ENCODE results near the gene LHFPL2. TPM values are rescaled to one million over a fixed set of nuclear protein-coding genes. Genes with fewer than 3 reads are reported as not detected.

The LHFPL2 gene
- total RNA-seq, 1 experiment from 2014 or later: 17.9 TPM

GRCh38 chr5:78632467-78632866 lies 16.1 kb downstream of the LHFPL2 start:
- ATAC-seq: no peak
- CTCF ChIA-PET: no interaction called here
- H3K36me3 ChIP-seq (ENCODE audit: control insufficient read depth in 1 of 2, insufficient read depth in 2 of 2, low read length in 2 of 2): peaks cover 2 to 14% of the 10 kb centered on the region in 2 experiments; a peak in 2 of 4 replicates
- H3K79me2 ChIP-seq (ENCODE audit: insufficient read depth, low read length): peaks cover 31% of the 10 kb centered on the region
- TF ChIP-seq EZH2phosphoT487 (IDR thresholded peaks at IDR 0.05; ENCODE audit: borderline replicate concordance): no peak
- H4K20me1 ChIP-seq (ENCODE audit: insufficient read depth): no peaks in the 10 kb centered on the region
- intact Hi-C loops (cut with micrococcal nuclease): loop anchor here (5.0 kb wide), 1 partner anchor 165 kb away; no protein-coding TSS in a partner anchor
- no TSS peak for BruUV-seq (replicated peaks)
- POLR2A ChIA-PET: no interaction called here
- H3K4me2 ChIP-seq (ENCODE audit: low read length): no peak overlapping the region
- H3K9ac ChIP-seq (ENCODE audit: low read length): no peak overlapping the region
- RAD21 ChIA-PET (ENCODE audit: low non-redundant PET in 1 of 2, low total read pairs in 2 of 2, uncharacterized antibody in 2 of 2, unreplicated experiment in 2 of 2): no interaction called here
- no peaks in the 10 kb centered on the region for H3K9me3 ChIP-seq (ENCODE audit: control insufficient read depth in 1 of 2, insufficient read depth in 1 of 2, low read depth in 1 of 2, low read length in 2 of 2)
- DNase-seq (ENCODE audit: low read depth, low spot score): no peak
- H3K27ac ChIP-seq (ENCODE audit: low read depth, low read length): no peak overlapping the region
- peaks cover 0 to 4% of the 10 kb centered on the region in 2 experiments; a peak in 1 of 4 replicates for H3K4me1 ChIP-seq (ENCODE audit: control insufficient read depth in 1 of 2, insufficient read depth in 2 of 2, low read length in 2 of 2)
- no peaks in the 10 kb centered on the region for H3K27me3 ChIP-seq (ENCODE audit: insufficient read depth, low read length)
- H2AFZ ChIP-seq (ENCODE audit: low read depth, low read length, poor library complexity, severe bottlenecking): no peak overlapping the region
- H3K4me3 ChIP-seq (replicated peaks in 1 of 2; ENCODE audit: low read depth in 1 of 2, low read length in 2 of 2): no peak overlapping the region
- no peaks in the 10 kb centered on the region for H3K9me2 ChIP-seq (ENCODE audit: insufficient read depth)

DNA sequence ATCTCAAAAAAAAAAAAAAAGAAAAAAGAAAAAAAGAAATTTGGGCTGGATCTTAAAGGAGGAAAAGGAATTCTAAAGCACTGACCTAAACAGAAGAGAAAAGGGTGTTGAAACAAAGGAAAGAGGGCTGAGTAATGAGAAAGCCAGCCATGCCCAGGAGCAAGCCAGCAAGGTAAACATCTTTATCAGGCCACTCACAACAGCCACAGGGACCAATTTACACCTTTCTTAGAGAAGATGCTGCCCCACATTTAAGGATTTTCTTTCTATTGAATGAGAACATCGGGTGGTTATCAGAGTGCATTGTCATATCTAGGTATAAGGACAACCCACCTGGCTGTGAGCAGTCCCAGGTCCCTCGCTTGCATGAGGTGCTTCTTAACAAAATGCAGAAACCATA lies 16.6 kb downstream of the LHFPL2 start:
- peaks cover 2 to 14% of the 10 kb centered on the region in 2 experiments; a peak in 2 of 4 replicates for H3K36me3 ChIP-seq (ENCODE audit: control insufficient read depth in 1 of 2, insufficient read depth in 2 of 2, low read length in 2 of 2)
- H3K4me2 ChIP-seq (ENCODE audit: low read length): no peak overlapping the region
- ChIA-PET CTCF (no interaction called here), POLR2A (no interaction called here), RAD21 (ENCODE audit: low non-redundant PET in 1 of 2, low total read pairs in 2 of 2, uncharacterized antibody in 2 of 2, unreplicated experiment in 2 of 2) (no interaction called here)
- H3K9ac ChIP-seq (ENCODE audit: low read length): no peak overlapping the region
- no peak overlapping the region for H3K27ac ChIP-seq (ENCODE audit: low read depth, low read length)
- DNase-seq (ENCODE audit: low read depth, low spot score): no peak
- no peak for ATAC-seq
- H3K9me3 ChIP-seq (ENCODE audit: control insufficient read depth in 1 of 2, insufficient read depth in 1 of 2, low read depth in 1 of 2, low read length in 2 of 2): no peaks in the 10 kb centered on the region
- no TSS peak for BruUV-seq (replicated peaks)
- H2AFZ ChIP-seq (ENCODE audit: low read depth, low read length, poor library complexity, severe bottlenecking): no peak overlapping the region
- TF ChIP-seq YY1 (IDR thresholded peaks at IDR 0.05; ENCODE audit: extremely low read depth, insufficient replicate concordance, low read depth, low read length): no peak
- TF ChIP-seq POLR2A (IDR thresholded peaks at IDR 0.05; ENCODE audit: borderline replicate concordance, extremely low read depth, insufficient read depth, insufficient read length): no peak
- TF ChIP-seq CBX3 (IDR thresholded peaks at IDR 0.05; ENCODE audit: low read depth): no peak
- TF ChIP-seq REST (IDR thresholded peaks at IDR 0.05; ENCODE audit: low read depth): no peak
- H3K4me3 ChIP-seq (replicated peaks in 1 of 2; ENCODE audit: low read depth in 1 of 2, low read length in 2 of 2): no peak overlapping the region
- no peaks in the 10 kb centered on the region for H4K20me1 ChIP-seq (ENCODE audit: insufficient read depth)
- no peaks in the 10 kb centered on the region for H3K9me2 ChIP-seq (ENCODE audit: insufficient read depth)
- no peaks in the 10 kb centered on the region for H3K27me3 ChIP-seq (ENCODE audit: insufficient read depth, low read length)
- peaks cover 25% of the 10 kb centered on the region for H3K79me2 ChIP-seq (ENCODE audit: insufficient read depth, low read length)
- intact Hi-C loops (cut with micrococcal nuclease): loop anchor here (5.0 kb wide), 1 partner anchor 165 kb away; no protein-coding TSS in a partner anchor
- H3K4me1 ChIP-seq (ENCODE audit: control insufficient read depth in 1 of 2, insufficient read depth in 2 of 2, low read length in 2 of 2): peaks cover 0 to 4% of the 10 kb centered on the region in 2 experiments; a peak in 1 of 4 replicates
